ENCODE measurements around the gene RNF10. TPM values are rescaled to one million over a fixed set of nuclear protein-coding genes. Genes with fewer than 3 reads are reported as not detected.

RNF10 gene
- polyA plus RNA-seq, 1 donor from 2014 or later, result 139 TPM

DNA sequence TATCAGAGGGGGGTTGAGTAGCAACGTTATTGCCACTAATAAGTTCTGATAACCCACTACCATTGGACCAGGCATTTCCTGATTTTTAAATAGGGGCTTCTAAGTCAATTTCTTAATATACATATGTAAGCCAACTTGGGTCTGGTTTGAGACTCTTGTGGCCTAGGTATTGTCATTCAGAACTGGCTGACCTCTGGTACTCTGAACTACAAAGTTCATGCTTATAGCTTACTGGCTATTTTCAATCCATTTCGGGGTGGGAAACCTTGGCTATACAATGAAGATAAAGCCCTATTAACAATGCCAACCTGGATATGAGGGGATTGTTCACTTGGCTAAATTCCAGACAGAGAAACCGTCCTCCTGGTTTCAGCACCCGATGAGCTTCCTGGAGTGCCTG is 29.6 kb upstream of the RNF10 start:
- Histone ChIP-seq H3K9ac (ENCODE audit: low read length) (no peak overlapping the region), H2AFZ (ENCODE audit: low read depth, low read length) (no peak overlapping the region), H3K79me2 (replicated peaks; ENCODE audit: insufficient read depth, low read length) (no peaks in the 10 kb centered on the region), H3K36me3 (ENCODE audit: insufficient read depth, low read length) (peaks cover 6% of the 10 kb centered on the region), H3K27ac (ENCODE audit: low read length) (no peak overlapping the region), H3K4me2 (ENCODE audit: low read length) (no peak overlapping the region), H3K9me2 (ENCODE audit: insufficient read depth, low read length) (no peaks in the 10 kb centered on the region), H3F3A (ENCODE audit: insufficient read depth, low read length, poor library complexity, severe bottlenecking) (no peaks in the 10 kb centered on the region), H3K4me3 (ENCODE audit: low read length) (no peak overlapping the region), H4K20me1 (ENCODE audit: insufficient read depth) (no peaks in the 10 kb centered on the region), H3K27me3 (ENCODE audit: insufficient read depth, low read depth, low read length) (no peaks in the 10 kb centered on the region), H3K9me3 (ENCODE audit: low read length) (no peaks in the 10 kb centered on the region)
- TF ChIP-seq MXI1 (conservative IDR thresholded peaks at IDR 0.05; ENCODE audit: poor library complexity, severe bottlenecking) (no peak), SMC3 (conservative IDR thresholded peaks at IDR 0.05; ENCODE audit: poor library complexity) (no peak), RAD21 (conservative IDR thresholded peaks at IDR 0.05) (no peak), POLR2AphosphoS5 (IDR thresholded peaks at IDR 0.05) (no peak), EZH2 (IDR thresholded peaks at IDR 0.05; ENCODE audit: borderline replicate concordance, insufficient read depth, low read length, poor library complexity, severe bottlenecking) (no peak), EP300 (conservative IDR thresholded peaks at IDR 0.05; ENCODE audit: poor library complexity, severe bottlenecking) (no peak), TAF1 (IDR thresholded peaks at IDR 0.05; ENCODE audit: low read depth) (no peak)
- TF ChIP-seq, protein P1, sequence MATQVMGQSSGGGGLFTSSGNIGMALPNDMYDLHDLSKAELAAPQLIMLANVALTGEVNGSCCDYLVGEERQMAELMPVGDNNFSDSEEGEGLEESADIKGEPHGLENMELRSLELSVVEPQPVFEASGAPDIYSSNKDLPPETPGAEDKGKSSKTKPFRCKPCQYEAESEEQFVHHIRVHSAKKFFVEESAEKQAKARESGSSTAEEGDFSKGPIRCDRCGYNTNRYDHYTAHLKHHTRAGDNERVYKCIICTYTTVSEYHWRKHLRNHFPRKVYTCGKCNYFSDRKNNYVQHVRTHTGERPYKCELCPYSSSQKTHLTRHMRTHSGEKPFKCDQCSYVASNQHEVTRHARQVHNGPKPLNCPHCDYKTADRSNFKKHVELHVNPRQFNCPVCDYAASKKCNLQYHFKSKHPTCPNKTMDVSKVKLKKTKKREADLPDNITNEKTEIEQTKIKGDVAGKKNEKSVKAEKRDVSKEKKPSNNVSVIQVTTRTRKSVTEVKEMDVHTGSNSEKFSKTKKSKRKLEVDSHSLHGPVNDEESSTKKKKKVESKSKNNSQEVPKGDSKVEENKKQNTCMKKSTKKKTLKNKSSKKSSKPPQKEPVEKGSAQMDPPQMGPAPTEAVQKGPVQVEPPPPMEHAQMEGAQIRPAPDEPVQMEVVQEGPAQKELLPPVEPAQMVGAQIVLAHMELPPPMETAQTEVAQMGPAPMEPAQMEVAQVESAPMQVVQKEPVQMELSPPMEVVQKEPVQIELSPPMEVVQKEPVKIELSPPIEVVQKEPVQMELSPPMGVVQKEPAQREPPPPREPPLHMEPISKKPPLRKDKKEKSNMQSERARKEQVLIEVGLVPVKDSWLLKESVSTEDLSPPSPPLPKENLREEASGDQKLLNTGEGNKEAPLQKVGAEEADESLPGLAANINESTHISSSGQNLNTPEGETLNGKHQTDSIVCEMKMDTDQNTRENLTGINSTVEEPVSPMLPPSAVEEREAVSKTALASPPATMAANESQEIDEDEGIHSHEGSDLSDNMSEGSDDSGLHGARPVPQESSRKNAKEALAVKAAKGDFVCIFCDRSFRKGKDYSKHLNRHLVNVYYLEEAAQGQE (IDR thresholded peaks at IDR 0.05; ENCODE audit: borderline replicate concordance), result no peak
- TF ChIP-seq, protein P2, sequence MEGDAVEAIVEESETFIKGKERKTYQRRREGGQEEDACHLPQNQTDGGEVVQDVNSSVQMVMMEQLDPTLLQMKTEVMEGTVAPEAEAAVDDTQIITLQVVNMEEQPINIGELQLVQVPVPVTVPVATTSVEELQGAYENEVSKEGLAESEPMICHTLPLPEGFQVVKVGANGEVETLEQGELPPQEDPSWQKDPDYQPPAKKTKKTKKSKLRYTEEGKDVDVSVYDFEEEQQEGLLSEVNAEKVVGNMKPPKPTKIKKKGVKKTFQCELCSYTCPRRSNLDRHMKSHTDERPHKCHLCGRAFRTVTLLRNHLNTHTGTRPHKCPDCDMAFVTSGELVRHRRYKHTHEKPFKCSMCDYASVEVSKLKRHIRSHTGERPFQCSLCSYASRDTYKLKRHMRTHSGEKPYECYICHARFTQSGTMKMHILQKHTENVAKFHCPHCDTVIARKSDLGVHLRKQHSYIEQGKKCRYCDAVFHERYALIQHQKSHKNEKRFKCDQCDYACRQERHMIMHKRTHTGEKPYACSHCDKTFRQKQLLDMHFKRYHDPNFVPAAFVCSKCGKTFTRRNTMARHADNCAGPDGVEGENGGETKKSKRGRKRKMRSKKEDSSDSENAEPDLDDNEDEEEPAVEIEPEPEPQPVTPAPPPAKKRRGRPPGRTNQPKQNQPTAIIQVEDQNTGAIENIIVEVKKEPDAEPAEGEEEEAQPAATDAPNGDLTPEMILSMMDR (IDR thresholded peaks at IDR 0.05; ENCODE audit: poor library complexity, severe bottlenecking), result no peak

DNA sequence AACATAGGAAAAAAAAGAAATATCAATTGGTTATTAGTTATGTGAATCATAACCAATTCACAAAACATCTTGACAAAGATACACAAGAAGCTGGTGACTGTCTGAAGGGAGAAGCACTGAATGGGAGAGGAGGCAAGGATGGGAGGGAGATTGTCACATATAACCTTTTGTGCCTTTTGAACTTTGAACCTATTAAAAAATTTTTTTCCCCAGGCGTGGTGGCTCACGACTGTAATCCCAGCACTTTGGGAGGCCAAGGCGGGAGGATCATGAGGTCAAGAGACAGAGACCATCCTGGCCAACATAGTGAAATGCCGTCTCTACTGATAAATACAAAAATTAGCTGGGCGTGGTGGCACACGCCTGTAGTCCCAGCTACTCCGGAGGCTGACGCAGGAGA is 25.6 kb upstream of the RNF10 start:
- Histone ChIP-seq H3K4me3 (ENCODE audit: low read length) (no peak overlapping the region), H4K20me1 (ENCODE audit: insufficient read depth) (no peaks in the 10 kb centered on the region), H3K27me3 (ENCODE audit: insufficient read depth, low read depth, low read length) (no peaks in the 10 kb centered on the region), H3K9me2 (ENCODE audit: insufficient read depth, low read length) (no peaks in the 10 kb centered on the region), H2AFZ (ENCODE audit: low read depth, low read length) (no peak overlapping the region), H3K36me3 (ENCODE audit: insufficient read depth, low read length) (peaks cover 3% of the 10 kb centered on the region), H3K9me3 (ENCODE audit: low read length) (no peaks in the 10 kb centered on the region), H3K27ac (ENCODE audit: low read length) (no peak overlapping the region), H3K79me2 (replicated peaks; ENCODE audit: insufficient read depth, low read length) (no peaks in the 10 kb centered on the region), H3K4me2 (ENCODE audit: low read length) (no peak overlapping the region), H3K9ac (ENCODE audit: low read length) (no peak overlapping the region), H3F3A (ENCODE audit: insufficient read depth, low read length, poor library complexity, severe bottlenecking) (no peaks in the 10 kb centered on the region)
- TF ChIP-seq, protein P1 (IDR thresholded peaks at IDR 0.05; ENCODE audit: borderline replicate concordance), result no peak
- TF ChIP-seq TAF1 (IDR thresholded peaks at IDR 0.05; ENCODE audit: low read depth) (no peak), SMC3 (conservative IDR thresholded peaks at IDR 0.05; ENCODE audit: poor library complexity) (no peak), POLR2AphosphoS5 (IDR thresholded peaks at IDR 0.05) (no peak)

Data from neural cell (in vitro differentiated cells).